Measurements from ENCODE around the gene SLC25A51. TPM values are rescaled to one million over a fixed set of nuclear protein-coding genes. Genes with fewer than 3 reads are reported as not detected.

SLC25A51 gene
- total RNA-seq, 1 experiment from 2014 or later = 12.9 TPM

GRCh38 chr9:37897665-37898064 is 6.3 kb downstream of the SLC25A51 start:
- Histone ChIP-seq H3K14ac (ENCODE audit: insufficient read depth, low read length) (no peak overlapping the region), H3K79me2 (ENCODE audit: insufficient read depth, low read length) (no peaks in the 10 kb centered on the region; the same call in 1 of the 2 replicates), H3K27ac (ENCODE audit: insufficient read length, low read depth, low read length) (no peak overlapping the region), H3T11ph (ENCODE audit: low read length) (no peak overlapping the region), H2BK20ac (ENCODE audit: low read depth, low read length, poor library complexity, severe bottlenecking) (no peak overlapping the region), H4K5ac (ENCODE audit: insufficient read length, low read depth, low read length) (no peak overlapping the region), H3K23ac (ENCODE audit: insufficient read length, low read depth, low read length) (no peak overlapping the region), H3K23me2 (ENCODE audit: insufficient read length, low read depth, low read length, poor library complexity, severe bottlenecking) (no peaks in the 10 kb centered on the region), H3K18ac (ENCODE audit: insufficient read length, low read depth, low read length) (no peak overlapping the region), H3K79me1 (ENCODE audit: insufficient read depth, low read depth, low read length, poor library complexity, severe bottlenecking) (no peaks in the 10 kb centered on the region), H2AFZ (ENCODE audit: low read length) (no peak overlapping the region), H2BK15ac (ENCODE audit: low read depth, low read length) (no peak overlapping the region), H3K4me2 (ENCODE audit: insufficient read depth, insufficient read length, low read length) (no peak overlapping the region), H2AK5ac (ENCODE audit: insufficient read length, low read length) (no peak overlapping the region), H2BK5ac (ENCODE audit: insufficient read length, low read length) (no peak overlapping the region), H4K91ac (ENCODE audit: insufficient read length, low read depth, low read length) (no peak overlapping the region), H3K4ac (ENCODE audit: low read depth, low read length) (no peak overlapping the region), H4K8ac (replicated peaks; ENCODE audit: insufficient read length, low read depth, low read length) (no peak overlapping the region), H3K56ac (ENCODE audit: insufficient read length, low read depth, low read length) (no peak overlapping the region), H2BK12ac (ENCODE audit: insufficient read length, low read depth, low read length) (no peak overlapping the region), H3K9me3 (ENCODE audit: control insufficient read depth, low read depth, low read length) (no peaks in the 10 kb centered on the region), H3K27me3 (ENCODE audit: insufficient read depth, low read length) (no peaks in the 10 kb centered on the region), H2BK120ac (ENCODE audit: low read depth, low read length, poor library complexity, severe bottlenecking) (no peak overlapping the region), H3K9ac (ENCODE audit: extremely low read depth, insufficient read length, low read length) (no peak overlapping the region), H4K20me1 (ENCODE audit: control insufficient read depth, insufficient read depth, insufficient read length) (no peaks in the 10 kb centered on the region), H3K4me1 (ENCODE audit: insufficient read depth, low read length) (no peaks in the 10 kb centered on the region)
- no peak overlapping the region for H3K4me3 Mint-ChIP-seq
- TF ChIP-seq, protein P1, sequence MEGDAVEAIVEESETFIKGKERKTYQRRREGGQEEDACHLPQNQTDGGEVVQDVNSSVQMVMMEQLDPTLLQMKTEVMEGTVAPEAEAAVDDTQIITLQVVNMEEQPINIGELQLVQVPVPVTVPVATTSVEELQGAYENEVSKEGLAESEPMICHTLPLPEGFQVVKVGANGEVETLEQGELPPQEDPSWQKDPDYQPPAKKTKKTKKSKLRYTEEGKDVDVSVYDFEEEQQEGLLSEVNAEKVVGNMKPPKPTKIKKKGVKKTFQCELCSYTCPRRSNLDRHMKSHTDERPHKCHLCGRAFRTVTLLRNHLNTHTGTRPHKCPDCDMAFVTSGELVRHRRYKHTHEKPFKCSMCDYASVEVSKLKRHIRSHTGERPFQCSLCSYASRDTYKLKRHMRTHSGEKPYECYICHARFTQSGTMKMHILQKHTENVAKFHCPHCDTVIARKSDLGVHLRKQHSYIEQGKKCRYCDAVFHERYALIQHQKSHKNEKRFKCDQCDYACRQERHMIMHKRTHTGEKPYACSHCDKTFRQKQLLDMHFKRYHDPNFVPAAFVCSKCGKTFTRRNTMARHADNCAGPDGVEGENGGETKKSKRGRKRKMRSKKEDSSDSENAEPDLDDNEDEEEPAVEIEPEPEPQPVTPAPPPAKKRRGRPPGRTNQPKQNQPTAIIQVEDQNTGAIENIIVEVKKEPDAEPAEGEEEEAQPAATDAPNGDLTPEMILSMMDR (conservative IDR thresholded peaks at IDR 0.05) = no peak
- peaks cover 17 to 49% (median 47%) of the 10 kb centered on the region in 3 experiments; a peak in 6 of 7 replicates for H3K36me3 Mint-ChIP-seq (ENCODE audit: insufficient read depth in 1 of 3, low read depth in 3 of 3)
- no CpG with 5 or more reads among the region's 2 CpGs for WGBS (ENCODE audit: extremely low coverage, insufficient read length, low lambda C conversion rate)
- H3K27me3 Mint-ChIP-seq (ENCODE audit: low read depth) = no peaks in the 10 kb centered on the region
- H3K9me3 Mint-ChIP-seq = no peaks in the 10 kb centered on the region
- no peak for DNase-seq
- H3K27ac Mint-ChIP-seq = no peak overlapping the region
- peaks cover 1 to 4% of the 10 kb centered on the region in 2 experiments for H3K4me1 Mint-ChIP-seq

All from H9 (cell line).